Measurements from ENCODE around the gene IL2RA.

The IL2RA gene

GRCh38 chr10:6049031-6049400, 13.2 kb downstream of the IL2RA start:
- no peak for TF ChIP-seq GLIS3 (CRISPR knock-in tag; IDR thresholded peaks at IDR 0.05)
- no peak for TF ChIP-seq TCF4 (CRISPR knock-in tag; IDR thresholded peaks at IDR 0.05; ENCODE audit: borderline replicate concordance)
- no peak for TF ChIP-seq ZFP3 (CRISPR knock-in tag; IDR thresholded peaks at IDR 0.05)
- TF ChIP-seq ESRRG (CRISPR knock-in tag; IDR thresholded peaks at IDR 0.05), result no peak
- no peak for TF ChIP-seq CSDC2 (CRISPR knock-in tag; IDR thresholded peaks at IDR 0.05)
- no peak for TF ChIP-seq PATZ1 (CRISPR knock-in tag; IDR thresholded peaks at IDR 0.05; ENCODE audit: borderline replicate concordance)
- no peak for TF ChIP-seq CSRNP3 (CRISPR knock-in tag; IDR thresholded peaks at IDR 0.05)
- TF ChIP-seq ARNTL (CRISPR knock-in tag; IDR thresholded peaks at IDR 0.05; ENCODE audit: borderline replicate concordance, low read depth), result no peak
- no peak for TF ChIP-seq ZNF565 (CRISPR knock-in tag; conservative IDR thresholded peaks at IDR 0.05; ENCODE audit: low read depth)
- no peak for TF ChIP-seq ZNF8 (CRISPR knock-in tag; IDR thresholded peaks at IDR 0.05)
- no peak for TF ChIP-seq OSR1 (CRISPR knock-in tag; IDR thresholded peaks at IDR 0.05)
- TF ChIP-seq BACH2 (CRISPR knock-in tag; IDR thresholded peaks at IDR 0.05; ENCODE audit: borderline replicate concordance), result no peak
- no peak for TF ChIP-seq SNAI2 (CRISPR knock-in tag; IDR thresholded peaks at IDR 0.05)
- no peak for ATAC-seq

- TF ChIP-seq TOX (CRISPR knock-in tag; IDR thresholded peaks at IDR 0.05; ENCODE audit: borderline replicate concordance) (no peak), BACH2 (CRISPR knock-in tag; IDR thresholded peaks at IDR 0.05; ENCODE audit: borderline replicate concordance) (no peak), POU6F1 (CRISPR knock-in tag; IDR thresholded peaks at IDR 0.05; ENCODE audit: borderline replicate concordance, low read depth) (no peak), ZFP30 (CRISPR knock-in tag; IDR thresholded peaks at IDR 0.05) (no peak), ZC3H10 (CRISPR knock-in tag; IDR thresholded peaks at IDR 0.05) (no peak), ZNF8 (CRISPR knock-in tag; IDR thresholded peaks at IDR 0.05) (no peak), CSRNP3 (CRISPR knock-in tag; IDR thresholded peaks at IDR 0.05) (no peak), CREB5 (CRISPR knock-in tag; IDR thresholded peaks at IDR 0.05; ENCODE audit: low read depth) (no peak), TCF4 (CRISPR knock-in tag; IDR thresholded peaks at IDR 0.05; ENCODE audit: borderline replicate concordance) (no peak), OSR1 (CRISPR knock-in tag; IDR thresholded peaks at IDR 0.05) (no peak), ARNTL (CRISPR knock-in tag; IDR thresholded peaks at IDR 0.05; ENCODE audit: borderline replicate concordance, low read depth) (no peak), GLIS3 (CRISPR knock-in tag; IDR thresholded peaks at IDR 0.05) (no peak), CSDC2 (CRISPR knock-in tag; IDR thresholded peaks at IDR 0.05) (no peak)
- ATAC-seq, result no peak
Measured at GRCh38 chr10:6048281-6049030, 13.7 kb downstream of the IL2RA start.

GRCh38 chr10:6047847-6048246, 14.3 kb downstream of the IL2RA start:
- no peak for ATAC-seq
- TF ChIP-seq TOX (CRISPR knock-in tag; IDR thresholded peaks at IDR 0.05; ENCODE audit: borderline replicate concordance), result no peak

All from SK-N-SH treated with all-trans-retinoic acid at 6 μM for 48 hours (cell line).